ENCODE measurements around the gene CEP97.

Gene CEP97

GRCh38 chr3:101817992-101818391, 93.6 kb downstream of the CEP97 start:
- TF ChIP-seq CTCF (IDR thresholded peaks at IDR 0.05; ENCODE audit: borderline replicate concordance, control extremely low read depth, extremely low read depth, insufficient read depth, missing control alignments), result no peak
- no peak for DNase-seq (ENCODE audit: low spot score)
- in situ Hi-C loops (cut with MboI; ENCODE audit: low sequenced_read_pairs, unreplicated experiment), result no loop called here

- TF ChIP-seq CTCF (IDR thresholded peaks at IDR 0.05; ENCODE audit: borderline replicate concordance, control extremely low read depth, extremely low read depth, insufficient read depth, missing control alignments), result no peak
- in situ Hi-C loops (cut with MboI; ENCODE audit: low sequenced_read_pairs, unreplicated experiment), result no loop called here
- DNase-seq (ENCODE audit: low spot score), result no peak
Observed at GRCh38 chr3:101819649-101820206, 95.3 kb downstream of the CEP97 start.

All from GM13976 (cell line).